ENCODE data around the gene BFSP1.

DNA sequence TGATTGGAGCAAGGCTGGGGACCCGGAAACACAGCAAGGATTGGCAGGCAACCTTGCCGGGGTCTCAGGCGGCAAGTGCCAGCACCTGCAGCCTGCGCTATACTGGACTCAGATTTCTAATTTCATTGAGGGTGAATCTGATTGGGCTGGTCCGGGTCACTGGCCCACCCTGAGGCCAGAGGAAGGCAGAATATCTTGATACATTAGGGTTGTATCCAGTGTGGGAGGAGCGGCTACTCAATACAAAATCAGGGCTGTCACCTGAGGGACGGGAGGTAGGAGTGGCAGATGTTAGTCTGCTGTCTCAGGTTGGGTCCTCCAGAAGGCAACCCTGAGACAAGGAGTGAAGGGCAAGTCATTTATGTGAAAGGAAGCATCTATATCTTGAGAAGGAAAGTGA lies 40.7 kb downstream of the BFSP1 start:
- TF ChIP-seq, protein P1, sequence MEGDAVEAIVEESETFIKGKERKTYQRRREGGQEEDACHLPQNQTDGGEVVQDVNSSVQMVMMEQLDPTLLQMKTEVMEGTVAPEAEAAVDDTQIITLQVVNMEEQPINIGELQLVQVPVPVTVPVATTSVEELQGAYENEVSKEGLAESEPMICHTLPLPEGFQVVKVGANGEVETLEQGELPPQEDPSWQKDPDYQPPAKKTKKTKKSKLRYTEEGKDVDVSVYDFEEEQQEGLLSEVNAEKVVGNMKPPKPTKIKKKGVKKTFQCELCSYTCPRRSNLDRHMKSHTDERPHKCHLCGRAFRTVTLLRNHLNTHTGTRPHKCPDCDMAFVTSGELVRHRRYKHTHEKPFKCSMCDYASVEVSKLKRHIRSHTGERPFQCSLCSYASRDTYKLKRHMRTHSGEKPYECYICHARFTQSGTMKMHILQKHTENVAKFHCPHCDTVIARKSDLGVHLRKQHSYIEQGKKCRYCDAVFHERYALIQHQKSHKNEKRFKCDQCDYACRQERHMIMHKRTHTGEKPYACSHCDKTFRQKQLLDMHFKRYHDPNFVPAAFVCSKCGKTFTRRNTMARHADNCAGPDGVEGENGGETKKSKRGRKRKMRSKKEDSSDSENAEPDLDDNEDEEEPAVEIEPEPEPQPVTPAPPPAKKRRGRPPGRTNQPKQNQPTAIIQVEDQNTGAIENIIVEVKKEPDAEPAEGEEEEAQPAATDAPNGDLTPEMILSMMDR (conservative IDR thresholded peaks at IDR 0.05; ENCODE audit: low read depth, low read length): no peak
- TF ChIP-seq EZH2 (IDR thresholded peaks at IDR 0.05; ENCODE audit: borderline replicate concordance, low read depth, low read length, poor library complexity, severe bottlenecking): no peak

All from A673 (cell line).